NCI-H1417 treated with DMSO at 0.1 percent for 48 hours (cell line): ENCODE results near the gene TMA7.
"Not testable (repeated sequence)": the region's sequence is repeated elsewhere in the genome, so short reads cannot be mapped to it uniquely, and the experiment has no call there.

ENCODE experiments used
- DNase-seq: peaks from one replicate; lab custom pipeline; 2025; lab: John Stamatoyannopoulos, UW

TMA7 gene

DNA sequence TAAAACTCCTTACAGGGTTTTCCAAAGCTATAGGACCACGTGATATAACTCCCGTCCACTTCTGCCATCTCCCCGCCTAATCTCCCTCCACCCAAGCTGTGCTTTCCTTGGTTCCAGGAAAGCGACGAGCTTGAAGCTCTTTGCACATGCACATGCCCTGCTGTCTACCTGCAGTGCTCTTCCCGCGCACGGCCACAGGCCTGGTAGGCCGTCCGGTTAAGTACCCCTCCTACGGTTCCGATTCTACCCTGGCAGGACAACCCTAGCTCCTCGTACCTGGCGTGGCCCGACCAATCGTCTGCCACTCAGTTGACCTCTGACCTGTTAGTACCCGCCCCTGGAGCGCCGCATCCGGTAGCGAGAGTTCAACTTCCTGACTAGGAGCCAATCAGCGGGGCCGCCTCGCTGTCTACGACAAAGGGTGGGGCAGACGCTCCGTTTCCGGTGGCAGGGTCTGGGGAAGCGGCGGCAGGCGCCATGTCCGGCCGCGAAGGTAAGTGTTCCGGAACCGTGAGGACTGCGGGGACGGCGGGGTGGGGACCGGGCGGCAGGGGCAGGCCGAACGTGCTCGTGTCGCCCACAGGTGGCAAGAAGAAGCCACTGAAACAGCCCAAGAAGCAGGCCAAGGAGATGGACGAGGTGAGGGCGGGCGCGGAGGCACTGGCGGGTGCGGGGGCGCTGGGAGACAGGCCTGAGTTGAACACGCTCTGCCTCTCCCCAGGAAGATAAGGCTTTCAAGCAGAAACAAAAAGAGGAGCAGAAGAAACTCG, at the start of gene TMA7, which contains the start of gene CCDC51:
Gene TMA7 (plus strand): TSS at position 438 of the 770 bp plus-strand sequence. CDS start 40 bp downstream, at position 478.
Gene CCDC51 (minus strand): TSS at position 300 of the 770 bp plus-strand sequence. CDS start 4,991 bp downstream, outside the sequence.
- peak; percentile 77 for DNase-seq

DNA sequence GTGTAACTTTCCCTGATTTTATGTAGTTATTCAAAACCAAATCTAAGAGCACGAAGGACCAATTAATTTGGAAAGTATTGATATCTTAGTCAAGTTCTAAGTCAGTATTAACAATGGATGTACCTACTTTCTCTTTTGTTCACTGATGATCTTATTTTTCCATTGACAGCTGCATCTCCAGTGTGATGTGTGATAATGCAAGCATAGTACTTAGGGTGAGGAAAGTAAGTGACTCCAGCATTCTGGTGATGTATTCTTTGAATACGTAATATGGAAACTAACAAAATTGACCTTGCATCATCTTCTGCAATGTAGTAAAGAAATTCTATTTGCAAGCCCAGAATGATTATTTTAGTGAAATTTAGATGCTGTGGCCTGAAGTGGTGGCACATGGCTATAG, 45.7 kb upstream of the TMA7 start:
- no peak for DNase-seq

DNA sequence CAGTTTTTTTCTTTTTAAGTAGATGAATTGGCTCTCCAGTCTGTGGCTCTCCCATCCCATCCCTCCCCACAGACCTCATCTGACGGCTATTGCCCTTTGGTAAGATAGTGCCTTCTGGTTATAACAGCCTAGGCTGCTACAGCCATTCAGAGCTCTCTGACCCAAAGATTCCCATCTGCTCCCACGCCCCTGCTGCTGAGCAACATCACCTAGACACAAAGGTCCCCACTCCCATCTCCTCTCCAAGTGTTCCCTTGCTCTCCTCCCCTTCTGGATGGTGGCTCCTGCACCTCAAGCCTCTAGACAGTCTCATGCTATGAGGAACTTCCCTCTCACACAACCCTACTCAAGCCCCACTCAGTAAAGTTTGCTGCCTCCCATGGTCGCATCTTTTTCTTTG, 44.3 kb upstream of the TMA7 start:
- DNase-seq = no peak

DNA sequence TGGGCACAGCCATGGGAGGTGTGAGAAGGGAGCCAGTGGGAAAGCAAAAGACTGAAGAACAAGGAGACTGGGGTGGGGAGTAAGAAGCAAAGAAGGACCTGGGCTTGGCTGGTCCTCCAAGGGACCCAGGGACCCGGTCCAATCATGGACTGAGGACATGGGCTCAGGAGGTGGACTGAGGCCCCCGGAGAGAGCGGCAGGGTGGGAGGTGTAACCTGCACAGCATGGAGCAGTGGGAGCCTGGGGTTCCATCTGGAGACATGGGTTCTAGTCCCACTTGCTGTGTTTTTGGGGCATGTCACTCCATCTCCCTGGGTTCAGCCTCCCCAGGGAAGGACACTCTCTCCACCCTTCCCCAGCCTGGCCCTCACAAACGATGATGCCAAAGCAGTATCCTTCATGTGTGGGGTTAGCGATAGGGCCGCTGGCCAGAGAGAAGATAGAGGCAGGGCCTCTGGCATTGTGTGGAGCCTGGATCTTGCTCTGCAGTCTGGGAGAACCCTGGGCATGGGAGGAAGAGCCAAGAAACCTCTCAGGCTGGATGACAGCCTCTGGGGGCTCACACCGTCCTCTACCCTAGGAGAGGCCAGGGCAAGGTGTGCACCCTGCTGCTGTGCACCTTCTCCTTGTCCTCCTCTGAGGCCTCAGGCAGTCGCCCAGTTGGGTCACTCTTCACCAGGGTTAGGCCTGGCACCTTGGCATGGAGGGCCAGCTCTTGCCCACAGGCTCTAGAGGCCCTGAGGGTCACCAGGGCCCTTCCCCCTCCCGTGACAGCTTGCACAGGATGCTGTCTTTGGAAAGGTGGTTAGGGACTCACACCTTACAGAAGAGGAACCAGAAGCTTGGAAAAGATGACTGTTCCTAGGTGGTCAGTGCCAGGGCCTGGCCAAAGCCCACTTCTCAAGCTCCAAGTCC, 42.0 kb upstream of the TMA7 start:
- no peak for DNase-seq

DNA sequence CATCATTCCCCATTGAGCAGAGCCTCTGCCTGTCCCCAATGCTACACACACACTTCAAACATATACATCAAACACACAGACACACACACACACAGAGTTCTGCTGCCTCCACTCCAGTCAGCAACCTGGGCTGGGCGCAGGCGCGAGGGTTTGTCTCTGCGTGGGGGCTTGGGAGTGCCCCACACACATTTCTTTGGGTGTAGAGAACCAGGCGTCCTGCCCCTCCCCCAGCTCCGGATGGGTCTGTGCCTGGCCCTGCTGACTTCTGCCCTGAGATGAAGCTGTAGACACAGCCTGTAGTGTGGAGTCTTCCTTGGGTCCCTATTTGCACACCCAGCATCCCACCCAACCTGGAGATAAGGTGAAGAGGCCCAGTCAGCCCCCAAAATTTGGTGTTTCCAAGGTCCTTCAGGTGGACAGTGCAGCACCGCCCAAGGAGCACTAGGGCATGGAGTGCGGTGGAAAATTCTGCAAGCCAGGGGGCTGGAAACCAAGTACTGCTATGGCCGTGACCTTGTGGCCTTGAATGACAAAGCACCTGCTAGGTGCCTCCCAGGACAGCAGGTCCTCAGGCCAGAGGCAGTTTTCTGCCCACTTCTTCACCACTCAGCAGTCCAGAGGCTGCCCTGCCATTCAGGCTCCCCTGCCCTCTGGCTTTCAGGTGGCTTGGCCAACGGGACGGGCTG, 41.2 kb upstream of the TMA7 start:
- no peak for DNase-seq

DNA sequence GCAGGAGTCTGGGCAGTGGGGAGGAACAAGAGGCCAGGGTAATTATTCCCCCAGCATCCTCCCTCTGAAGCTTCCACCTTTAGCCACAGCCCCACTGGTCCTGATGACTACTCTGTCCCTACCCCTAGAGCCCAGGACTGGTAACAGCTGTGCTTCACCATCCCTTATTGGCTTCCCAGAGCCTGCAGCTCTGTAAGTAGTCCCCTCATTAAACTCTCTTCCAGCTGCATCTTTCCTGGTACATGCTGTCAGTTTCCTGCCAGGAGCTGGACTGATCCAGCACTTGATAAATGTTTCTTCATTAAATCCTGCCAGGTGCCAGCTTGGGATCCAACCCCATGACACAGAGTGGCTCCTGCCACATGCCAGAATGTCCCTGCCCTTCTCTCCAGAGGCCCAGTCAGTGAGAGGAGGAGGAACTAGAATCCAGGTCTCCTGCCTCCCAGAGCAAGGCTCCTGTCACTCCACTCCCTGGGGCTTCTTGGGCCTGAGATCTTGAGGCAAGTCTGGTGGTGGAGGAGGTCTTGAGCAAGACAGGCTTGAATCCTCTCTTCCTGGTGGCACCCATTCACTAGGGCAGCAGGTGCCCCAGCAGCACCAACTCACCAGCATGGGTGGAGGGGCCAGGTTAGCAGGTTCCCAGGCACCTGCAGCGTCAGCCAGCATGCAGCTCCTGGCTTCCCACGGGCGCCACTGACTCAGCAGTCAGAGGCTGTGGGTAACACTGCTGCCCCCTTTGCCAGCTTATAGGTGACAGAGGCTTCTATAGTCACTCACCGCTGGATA, 40.5 kb upstream of the TMA7 start:
- no peak for DNase-seq

DNA sequence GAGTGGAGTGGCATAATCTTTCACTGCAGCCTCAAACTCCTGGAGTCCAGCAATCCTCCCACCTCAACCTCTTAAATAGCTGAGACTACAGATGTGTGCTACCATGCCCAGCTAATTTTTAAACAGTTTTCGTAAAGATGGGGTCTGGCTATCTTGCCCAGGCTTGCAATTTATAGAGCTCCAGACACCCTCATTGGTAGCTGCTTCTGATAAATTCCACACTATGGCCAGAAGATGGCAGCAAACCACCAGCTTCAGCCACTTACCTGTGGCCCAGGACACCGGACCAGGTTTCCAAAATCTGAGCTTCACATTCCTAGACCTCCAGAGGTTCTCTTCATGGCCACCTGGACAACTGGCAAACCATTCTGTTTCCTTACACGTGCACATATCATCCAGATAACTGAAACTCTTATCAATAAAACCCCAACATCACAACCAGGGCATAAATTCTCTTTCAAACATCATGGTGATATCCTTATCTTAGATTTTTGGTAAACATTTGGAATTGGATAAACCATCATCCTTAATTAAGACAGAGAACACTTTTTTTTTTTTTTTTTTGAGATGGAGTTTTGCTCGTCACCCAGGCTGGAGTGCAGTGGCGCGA, 39.1 kb upstream of the TMA7 start:
- no peak for DNase-seq

DNA sequence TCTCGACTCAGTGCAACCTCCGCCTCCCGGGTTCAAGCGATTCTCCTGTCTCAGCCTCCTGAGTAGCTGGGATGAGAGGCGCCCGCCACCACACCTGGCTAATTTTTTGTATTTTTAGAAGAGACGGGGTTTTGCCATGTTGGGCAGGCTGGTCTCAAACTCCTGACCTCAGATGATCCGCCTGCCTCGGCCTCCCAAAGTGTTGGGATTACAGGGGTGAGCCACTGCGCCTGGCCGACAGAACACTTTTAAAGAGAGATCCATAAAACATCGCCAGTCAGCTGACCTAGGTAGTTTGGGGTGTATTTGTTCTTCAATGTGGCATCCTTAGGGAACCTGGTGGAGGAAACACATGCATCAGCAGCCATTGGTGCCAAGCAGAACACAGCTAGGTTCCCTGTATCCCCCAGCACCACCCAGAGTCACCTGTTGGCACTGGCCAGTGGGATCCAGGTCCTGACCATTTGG, 38.6 kb upstream of the TMA7 start:
- DNase-seq = not testable (repeated sequence)

DNA sequence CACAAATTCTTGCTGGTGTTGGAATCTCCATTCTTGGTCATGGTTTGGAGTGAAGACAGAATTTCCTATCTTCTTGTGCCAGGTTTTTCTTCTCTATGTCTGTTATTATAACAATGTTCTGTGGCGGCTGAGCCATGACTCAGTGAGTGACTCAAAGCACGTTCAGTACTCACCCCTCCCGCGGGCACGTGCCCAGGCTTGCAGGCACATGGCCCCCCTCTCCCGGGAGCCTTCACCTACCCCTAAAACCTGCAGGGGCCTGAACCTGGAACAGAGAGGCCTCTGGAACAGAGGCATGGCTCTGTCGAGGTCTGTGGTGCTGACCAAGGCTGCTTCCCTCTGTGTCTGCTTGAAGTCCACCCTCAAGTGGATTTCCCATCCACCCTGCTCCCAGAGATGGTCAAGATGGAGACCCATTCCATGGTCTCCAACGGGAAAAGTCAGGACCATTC, 37.8 kb upstream of the TMA7 start:
- DNase-seq = no peak

DNA sequence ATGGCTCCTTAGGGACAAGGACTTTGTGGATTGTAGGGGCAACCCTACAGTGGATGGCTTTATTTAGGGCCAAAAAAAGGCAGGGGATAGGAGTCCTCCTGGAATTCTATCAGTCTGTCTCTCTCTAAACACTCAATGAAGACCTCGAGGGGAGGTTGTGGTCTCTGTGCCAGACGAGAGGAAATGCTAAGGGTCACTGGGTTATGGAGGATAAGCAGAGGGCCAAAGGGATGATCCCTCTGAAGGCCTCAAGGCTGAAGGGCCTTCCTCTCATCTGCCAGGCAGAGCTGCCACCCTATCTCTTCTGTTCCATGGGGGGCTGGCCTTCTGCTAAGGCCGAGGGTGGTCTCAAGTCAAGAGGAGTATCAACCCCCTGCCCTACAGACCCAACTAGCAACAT, 37.1 kb upstream of the TMA7 start:
- no peak for DNase-seq

DNA sequence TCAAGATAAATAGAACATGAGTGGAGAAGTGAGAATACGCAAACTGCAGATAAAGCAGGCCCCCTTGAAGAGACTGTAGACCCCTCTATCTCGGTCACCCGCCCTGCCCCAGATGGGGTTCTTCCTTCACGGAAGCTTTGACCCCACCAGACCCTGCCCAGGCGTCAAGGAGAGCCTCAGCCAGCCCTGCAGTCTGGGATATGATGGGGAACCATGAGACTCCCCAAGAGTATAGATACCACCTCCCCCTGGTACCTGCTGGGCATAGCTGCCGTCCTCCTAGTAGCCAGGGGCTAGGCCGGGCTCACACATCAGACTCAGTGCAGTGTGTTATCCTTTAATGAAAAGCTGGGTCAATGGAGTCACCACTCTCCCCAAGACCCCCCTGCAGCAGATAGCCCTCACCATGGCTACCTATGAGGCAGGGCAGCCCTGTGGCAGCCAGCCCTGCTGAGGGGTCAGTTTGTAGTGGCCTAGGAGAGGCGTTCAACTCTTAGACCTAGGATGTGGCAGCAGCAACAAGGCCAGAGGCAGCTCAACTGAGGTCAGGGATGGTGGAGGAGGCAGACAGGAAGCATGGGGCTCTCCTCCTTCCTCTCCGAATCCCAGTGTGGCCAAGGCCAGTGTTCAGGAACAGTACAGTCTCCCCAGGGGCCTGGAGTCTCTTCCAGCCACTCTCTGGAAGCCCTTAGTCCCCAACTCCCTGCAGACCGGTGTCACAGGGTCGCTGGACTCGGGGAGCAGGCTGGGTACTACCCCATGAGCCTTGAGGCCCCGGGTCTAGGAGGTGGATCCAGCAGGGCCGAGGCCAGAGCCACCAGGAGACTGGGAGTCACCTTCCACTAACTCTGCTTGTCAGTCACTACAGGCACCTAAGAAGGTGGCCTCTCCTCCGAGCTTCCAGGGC, 36.3 kb upstream of the TMA7 start:
- no peak for DNase-seq

DNA sequence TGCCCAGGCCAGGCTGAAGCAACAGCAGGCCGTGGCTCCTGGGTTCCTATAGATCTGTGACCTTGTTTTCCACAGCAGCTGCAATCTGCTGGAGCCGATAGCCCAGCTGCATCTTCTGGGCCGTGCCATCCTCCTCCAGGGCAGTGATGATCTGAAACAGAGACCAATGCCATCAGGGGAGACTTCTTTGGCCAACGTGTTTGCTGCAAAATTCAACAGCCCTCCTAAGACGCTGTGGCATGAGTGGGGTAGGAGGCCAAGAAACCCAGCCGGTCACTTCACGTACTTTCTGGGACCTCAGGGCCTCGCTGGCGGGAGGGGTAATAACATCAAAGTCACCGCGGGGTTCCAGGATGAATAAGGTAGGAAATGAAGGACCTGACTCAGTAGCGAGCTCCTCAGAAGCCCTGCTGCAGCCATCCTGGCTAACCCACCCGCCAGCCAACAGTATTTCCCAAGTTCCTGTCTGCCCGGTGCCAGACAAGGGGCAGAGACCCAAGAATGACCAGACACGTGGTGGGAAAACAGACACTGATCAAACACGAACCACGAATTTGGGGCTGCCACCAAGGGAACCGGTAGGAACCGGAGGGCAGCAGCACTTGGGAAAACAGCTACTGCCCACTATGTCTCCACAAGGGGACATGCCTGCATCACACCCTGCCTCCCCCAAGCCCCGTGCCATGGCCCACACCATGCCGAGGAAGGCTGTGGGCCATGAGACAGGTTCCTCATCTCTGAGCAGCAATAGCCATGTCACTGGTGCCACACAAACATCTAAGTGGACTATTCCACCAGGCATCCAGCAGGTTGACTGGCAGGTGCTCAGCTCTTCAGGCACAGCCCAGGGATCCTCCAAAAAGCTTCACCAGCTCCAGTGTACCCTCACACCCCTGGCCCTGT, 35.4 kb upstream of the TMA7 start:
- no peak for DNase-seq

DNA sequence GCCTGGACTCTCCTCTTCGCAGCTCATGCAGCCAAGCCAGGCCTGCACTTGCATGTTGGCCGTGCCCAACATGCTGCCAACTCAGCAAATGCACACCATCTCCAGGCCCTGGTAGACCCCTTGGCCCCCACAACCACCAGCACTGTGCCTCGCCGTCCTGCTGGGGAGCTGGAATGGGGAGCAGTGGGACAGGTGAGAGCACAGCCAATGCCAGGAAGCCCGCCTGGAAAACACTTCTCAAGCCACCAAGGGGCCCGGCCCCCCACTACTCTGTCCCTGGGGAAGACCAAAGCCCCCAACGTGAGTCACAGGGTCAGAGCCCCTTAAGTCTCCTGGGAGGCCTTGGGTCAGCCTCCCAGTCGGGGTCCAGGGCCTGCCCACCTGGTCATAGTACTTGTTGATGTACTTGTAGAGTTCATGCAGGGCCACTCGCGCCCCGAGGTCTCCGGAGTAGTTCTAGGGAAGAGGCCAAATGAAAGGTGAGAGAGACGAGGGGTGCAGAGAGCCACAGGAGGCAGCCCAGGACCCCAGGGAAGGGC, 34.6 kb upstream of the TMA7 start:
- no peak for DNase-seq

DNA sequence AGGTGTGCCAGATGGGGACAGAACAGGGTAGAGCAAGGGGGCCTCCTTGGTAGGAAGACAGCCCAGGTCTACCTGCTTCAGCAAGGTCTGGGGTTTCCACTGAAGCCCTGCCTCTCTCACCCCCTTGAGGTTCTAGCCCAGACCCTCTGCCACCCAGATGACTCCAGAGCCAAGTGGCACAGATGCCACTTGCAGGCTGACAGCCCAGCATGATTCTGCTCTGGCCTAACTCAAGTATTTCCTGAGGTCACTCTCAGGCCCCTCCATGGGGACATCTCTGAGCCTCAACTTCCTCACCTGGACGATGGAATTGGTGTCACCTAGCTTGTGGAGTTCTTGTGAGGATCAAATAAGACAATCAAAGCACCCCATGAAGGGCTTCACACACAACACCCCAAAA, 34.1 kb upstream of the TMA7 start:
- no peak for DNase-seq

DNA sequence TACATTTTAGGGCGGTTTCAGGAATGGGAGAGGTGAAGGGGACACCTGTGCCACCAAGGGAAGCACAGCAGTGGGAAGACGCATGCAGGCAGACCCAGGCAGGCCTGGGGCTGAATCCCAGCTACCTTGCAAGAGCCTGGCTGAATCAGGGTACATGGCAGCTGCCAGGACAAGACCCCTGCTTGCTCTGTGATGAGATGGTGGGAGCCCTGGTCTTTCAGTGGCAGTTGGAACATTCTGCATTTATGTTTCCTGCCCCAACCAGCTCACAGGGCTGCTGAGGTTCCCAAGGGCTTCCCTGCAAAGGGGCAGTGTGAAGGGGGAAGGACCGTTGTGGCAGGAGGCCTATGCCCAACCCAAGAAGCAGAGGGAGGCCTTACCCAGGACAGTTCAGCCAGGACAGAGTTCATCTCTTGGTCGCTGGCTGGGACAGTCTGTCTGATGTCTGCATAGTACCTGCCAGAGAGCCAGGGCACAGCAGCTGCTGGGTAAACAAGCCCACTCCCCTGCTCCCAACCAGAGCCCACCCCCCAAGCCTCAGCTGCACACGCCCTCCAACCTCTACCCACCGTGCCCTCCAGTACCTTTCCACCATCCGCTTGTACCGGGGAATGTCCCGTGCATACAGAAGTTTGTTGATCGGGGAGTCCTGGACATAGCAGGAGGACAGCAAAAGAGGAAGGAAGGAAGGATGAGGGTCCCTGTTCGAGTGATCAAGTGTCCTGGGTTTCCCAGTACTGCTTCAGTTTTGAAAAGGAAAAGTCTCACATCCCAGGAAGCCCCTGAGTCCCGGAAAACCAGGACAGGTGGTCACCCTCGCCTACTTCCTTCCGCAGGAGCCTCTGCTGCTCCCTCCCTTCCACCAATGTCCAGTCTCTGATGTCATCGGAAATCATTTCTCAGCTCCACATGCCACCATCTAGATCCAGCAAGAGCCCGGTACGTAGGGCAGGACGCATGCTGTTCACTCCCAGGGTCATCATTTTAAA, 33.3 kb upstream of the TMA7 start:
- DNase-seq = no peak

DNA sequence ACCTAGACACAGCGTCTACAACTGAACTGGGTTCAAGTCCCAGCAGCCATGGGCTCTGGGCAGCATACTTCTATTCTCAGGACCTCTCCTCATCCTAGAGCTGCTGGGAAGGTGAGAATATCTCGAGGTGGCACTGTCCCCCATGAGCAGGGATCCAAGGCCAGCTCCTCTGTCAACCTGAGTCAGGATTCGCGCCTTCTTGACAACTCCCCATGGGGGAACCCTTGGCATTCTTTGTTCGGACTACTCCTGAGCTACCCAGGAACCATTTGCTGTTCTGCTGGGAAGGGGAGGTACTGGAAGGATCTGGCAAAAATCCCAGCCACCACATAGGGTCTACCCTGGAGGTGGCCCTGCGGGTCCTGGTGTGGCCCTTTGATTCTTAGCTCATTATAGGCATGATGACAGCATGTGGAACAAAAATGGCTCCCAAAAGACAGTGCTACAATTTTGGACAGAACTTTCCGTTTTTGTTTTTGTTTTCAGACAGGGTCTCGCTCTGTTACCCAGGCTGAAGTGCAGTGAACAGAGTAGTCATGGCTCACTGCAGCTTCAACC, 32.4 kb upstream of the TMA7 start:
- DNase-seq = no peak

DNA sequence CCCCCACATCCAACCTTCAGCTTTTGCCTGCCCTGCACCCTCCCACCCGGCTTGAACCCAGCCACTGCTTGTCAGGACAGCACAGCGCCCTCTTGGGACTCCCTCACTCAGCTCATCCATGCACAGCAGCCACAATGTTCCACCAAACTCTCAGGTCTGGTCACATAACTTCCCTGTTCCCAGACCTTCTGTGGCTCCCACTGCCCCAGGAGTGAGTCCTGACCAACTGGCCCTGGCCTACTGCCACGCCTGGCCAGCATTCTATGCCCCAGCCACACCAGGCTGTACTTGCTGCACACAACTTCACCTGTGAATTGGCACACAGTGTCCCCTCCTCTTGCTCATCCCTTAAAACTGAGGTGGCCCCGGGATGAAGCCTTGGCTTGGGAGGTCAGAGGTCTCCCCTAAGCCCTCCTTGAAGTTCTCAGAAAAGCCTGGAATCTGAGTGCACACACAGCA, 31.2 kb upstream of the TMA7 start:
- DNase-seq = no peak
